GM18951 (cell line): ENCODE data around the gene ZCCHC2.

ENCODE experiments used
- POLR2A ChIP-seq: IDR thresholded peaks from 4 replicates; pipeline ENCODE4 v1.6.1; 2011; ENCODE audit warnings: mild to moderate bottlenecking; ENCODE audit not compliant: insufficient read length, insufficient read depth; ENCODE audit errors: extremely low read depth
- in situ Hi-C: fragments of 300-500 bp; cut with MboI; formaldehyde crosslinking; loops from one replicate; pipeline ENCODE4 v1.12.0; 2022; ENCODE audit warnings: low sequenced_read_pairs, mixed read lengths, inconsistent platforms; ENCODE audit not compliant: unreplicated experiment

The ZCCHC2 gene

GRCh38 chr18:62577765-62578164, 54.9 kb downstream of the ZCCHC2 start:
- in situ Hi-C loops = no loop called here
- TF ChIP-seq POLR2A = no peak

GRCh38 chr18:62578980-62579511, 56.2 kb downstream of the ZCCHC2 start:
- in situ Hi-C loops = no loop called here
- no peak for TF ChIP-seq POLR2A

GRCh38 chr18:62583376-62583775, 60.6 kb downstream of the ZCCHC2 start:
- TF ChIP-seq POLR2A = no peak
- in situ Hi-C loops = no loop called here

DNA sequence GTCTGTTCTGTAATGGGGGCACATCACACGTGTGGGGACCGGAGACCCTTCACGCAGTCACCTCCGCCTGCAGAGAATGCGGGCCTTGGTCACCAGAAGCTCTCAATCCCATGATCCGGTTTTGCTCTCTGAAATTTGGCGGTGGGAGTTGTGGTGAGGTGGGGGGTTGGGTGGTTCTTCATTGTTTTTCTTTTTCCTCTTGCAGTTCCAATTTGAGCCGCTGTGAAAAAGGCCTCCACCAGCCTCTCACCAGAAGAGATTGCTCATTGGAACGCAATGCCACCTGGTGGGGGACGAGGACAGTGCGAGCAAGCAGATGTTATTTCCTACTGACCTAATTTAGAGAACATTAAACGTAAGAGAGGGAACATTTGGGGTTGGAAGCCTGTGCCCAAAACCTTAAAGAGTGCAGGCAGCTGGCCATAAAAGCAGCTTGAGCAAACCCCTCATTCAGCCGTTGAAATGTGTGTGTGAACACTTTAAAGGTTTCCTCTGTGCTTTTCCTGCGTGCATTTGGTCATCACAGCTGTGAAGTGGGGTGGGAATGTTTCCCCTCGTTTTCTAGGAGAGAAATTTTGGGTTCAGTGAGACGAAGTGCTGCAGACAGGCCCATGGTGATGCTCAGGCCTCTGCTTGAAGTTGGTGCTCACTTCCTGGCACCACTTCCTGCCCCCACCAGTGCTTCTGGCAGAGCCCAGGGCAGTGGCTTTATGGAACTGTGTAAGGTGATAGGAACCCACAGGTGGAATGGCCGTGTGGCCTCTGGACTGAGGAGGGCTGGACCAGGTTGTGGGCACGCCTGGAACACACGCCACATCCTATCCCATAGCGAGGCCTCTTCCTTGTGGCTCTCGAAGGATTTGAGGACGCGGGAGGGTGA, 61.7 kb downstream of the ZCCHC2 start:
- in situ Hi-C loops = no loop called here
- TF ChIP-seq POLR2A = no peak

GRCh38 chr18:62585274-62586150, 62.7 kb downstream of the ZCCHC2 start:
- no peak for TF ChIP-seq POLR2A
- in situ Hi-C loops = no loop called here

DNA sequence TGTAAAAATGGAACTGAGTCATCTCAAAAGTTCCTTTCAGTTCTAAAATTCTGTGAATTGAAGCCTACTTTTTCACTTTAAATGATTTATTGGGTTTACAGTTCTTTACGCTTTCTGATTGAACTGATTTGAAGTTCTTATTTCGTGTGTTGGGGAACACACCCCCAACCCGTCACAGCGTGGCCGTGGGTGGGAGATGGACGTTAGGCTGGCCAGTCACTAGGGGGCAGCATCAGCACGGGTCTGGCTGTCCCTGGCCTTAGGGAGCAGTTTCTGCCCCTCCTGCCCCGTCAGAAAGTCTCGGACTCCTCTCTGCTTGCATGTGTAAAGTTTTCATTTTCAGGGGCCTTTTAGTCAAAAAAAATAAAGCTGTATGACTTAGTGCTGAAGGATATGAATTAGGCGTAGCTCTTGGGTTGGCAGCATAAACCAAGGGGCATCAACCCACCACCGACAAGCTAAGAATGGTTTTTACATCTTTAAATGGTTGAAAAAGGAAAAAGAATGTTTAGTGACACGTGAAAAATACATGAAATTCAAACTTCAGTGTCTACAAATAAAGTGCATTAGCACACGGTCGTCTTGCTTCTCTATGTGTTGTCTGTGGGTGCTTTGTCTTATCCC, 63.4 kb downstream of the ZCCHC2 start:
- TF ChIP-seq POLR2A = no peak
- in situ Hi-C loops = no loop called here

DNA sequence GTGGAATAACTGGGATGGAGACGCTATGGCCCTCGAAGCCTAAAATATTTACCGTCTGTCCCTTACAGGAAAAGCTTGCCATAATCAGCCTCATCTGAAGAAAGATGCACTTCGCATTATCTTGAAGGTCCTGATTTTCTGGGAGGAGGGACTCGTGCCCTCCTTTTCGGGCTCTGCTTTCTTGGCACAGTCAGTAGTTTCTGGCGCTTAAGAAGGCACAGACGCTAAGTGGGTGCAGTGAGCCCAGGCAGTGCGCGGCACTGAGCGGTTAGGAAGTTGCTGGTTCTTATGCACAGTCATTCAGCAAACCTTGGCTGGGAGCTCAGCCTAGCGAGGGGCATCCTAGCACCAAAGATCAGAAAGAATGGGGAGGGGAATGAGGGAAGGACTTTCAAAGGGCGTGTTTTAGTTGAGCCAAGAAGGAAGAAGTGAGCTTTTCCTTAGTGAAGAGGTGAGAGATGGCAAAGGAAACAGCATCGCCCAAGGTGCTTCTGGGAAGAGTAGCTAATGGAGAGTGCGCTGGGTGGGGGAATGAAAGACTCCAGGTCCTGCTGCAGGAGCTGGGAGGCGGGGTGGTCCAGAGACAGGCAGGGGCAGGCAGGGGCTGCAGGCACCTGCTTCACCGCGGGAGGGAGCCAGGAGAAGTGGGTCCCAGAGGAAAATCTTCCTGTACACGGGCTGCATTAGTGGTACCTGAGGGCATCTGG, 64.1 kb downstream of the ZCCHC2 start:
- in situ Hi-C loops = no loop called here
- TF ChIP-seq POLR2A = no peak

- in situ Hi-C loops = no loop called here
- no peak for TF ChIP-seq POLR2A
Measured at GRCh38 chr18:62587689-62588088, 64.9 kb downstream of the ZCCHC2 start.

- no peak for TF ChIP-seq POLR2A
- in situ Hi-C loops = no loop called here
Measured at GRCh38 chr18:62588217-62588616, 65.4 kb downstream of the ZCCHC2 start.

- in situ Hi-C loops = no loop called here
- no peak for TF ChIP-seq POLR2A
Measured at GRCh38 chr18:62590799-62591590, 68.2 kb downstream of the ZCCHC2 start.

DNA sequence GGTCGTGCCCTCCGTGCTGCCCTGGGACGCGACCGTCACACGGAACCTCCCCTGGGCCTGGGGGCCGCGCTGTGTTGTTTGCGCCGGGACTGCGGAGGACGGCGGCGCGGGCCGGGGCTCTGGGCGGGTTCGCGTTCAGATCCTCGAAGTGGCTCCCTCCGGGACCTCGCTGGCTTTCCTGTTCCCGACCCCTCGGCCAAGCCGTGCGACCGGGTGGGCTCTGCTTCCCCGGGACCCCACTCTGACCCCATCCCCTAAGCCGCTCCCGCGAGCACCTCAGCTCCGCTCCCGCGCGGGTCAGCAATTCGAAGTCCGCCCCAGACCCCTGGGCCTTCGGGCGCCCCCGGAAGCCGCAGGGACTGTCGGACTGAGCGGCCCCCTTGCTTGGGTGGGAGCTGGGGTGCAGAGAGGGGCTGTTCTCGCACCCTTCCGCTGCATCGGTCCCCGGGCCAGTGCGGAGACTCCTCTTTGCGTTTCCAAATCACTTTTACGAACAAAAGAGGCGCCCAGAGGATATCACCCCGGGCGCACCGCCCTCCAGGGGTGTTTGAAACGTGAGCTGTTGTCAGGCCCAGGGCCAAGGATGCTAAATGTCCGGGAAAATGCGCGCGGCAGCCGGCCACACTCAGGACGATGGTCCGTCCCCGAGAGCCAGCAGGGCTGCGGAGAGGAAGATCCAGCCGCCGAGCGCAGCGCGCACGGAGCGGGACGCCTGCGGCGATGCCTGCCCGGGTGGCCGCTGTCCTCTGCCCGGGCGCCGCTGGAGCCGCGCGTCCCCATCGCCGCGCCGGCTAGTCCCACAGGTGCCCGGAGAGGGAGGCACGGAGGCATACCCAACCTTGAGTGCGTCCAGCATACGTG, 73.5 kb downstream of the ZCCHC2 start:
- TF ChIP-seq POLR2A = no peak
- in situ Hi-C loops = no loop called here
